Measurements from ENCODE around the gene RNF223.

DNA sequence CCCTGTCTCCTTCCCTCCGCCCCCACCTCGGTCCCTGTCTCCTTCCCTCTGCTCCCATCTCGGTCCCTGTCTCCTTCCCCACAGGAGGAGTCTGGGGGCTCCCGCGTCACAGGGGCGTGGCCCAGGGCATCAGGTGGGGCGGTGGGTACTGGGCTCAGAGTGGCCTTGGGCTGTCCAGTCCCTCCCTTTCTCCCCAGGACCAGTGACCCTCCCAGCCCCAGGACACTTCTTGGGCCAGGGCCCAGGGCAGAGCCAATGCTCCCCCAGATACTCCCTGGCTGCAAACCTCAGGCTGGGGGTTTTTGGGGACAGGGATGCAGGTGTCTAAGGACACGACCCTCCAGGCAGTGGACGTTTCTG, 6.8 kb upstream of the RNF223 start:
- TF ChIP-seq, protein P1, sequence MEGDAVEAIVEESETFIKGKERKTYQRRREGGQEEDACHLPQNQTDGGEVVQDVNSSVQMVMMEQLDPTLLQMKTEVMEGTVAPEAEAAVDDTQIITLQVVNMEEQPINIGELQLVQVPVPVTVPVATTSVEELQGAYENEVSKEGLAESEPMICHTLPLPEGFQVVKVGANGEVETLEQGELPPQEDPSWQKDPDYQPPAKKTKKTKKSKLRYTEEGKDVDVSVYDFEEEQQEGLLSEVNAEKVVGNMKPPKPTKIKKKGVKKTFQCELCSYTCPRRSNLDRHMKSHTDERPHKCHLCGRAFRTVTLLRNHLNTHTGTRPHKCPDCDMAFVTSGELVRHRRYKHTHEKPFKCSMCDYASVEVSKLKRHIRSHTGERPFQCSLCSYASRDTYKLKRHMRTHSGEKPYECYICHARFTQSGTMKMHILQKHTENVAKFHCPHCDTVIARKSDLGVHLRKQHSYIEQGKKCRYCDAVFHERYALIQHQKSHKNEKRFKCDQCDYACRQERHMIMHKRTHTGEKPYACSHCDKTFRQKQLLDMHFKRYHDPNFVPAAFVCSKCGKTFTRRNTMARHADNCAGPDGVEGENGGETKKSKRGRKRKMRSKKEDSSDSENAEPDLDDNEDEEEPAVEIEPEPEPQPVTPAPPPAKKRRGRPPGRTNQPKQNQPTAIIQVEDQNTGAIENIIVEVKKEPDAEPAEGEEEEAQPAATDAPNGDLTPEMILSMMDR (IDR thresholded peaks at IDR 0.05) = no peak
- no peak for TF ChIP-seq POLR2A (IDR thresholded peaks at IDR 0.05)

Measured in lower leg skin (tissue), 3 donors.